GM10266 (cell line): ENCODE data around the gene RANBP17.

Experiments
- DNase-seq: peaks from one replicate; pipeline ENCODE4 v3.0.0; 2012; ENCODE audit errors: extremely low spot score
- TF ChIP-seq, protein P1 (sequence below): IDR thresholded peaks from 2 replicates; pipeline ENCODE4 v1.5.1; 2012; ENCODE audit warnings: mild to moderate bottlenecking, low read depth; ENCODE audit not compliant: control insufficient read depth, insufficient read depth; ENCODE audit errors: missing control alignments

The RANBP17 gene

DNA sequence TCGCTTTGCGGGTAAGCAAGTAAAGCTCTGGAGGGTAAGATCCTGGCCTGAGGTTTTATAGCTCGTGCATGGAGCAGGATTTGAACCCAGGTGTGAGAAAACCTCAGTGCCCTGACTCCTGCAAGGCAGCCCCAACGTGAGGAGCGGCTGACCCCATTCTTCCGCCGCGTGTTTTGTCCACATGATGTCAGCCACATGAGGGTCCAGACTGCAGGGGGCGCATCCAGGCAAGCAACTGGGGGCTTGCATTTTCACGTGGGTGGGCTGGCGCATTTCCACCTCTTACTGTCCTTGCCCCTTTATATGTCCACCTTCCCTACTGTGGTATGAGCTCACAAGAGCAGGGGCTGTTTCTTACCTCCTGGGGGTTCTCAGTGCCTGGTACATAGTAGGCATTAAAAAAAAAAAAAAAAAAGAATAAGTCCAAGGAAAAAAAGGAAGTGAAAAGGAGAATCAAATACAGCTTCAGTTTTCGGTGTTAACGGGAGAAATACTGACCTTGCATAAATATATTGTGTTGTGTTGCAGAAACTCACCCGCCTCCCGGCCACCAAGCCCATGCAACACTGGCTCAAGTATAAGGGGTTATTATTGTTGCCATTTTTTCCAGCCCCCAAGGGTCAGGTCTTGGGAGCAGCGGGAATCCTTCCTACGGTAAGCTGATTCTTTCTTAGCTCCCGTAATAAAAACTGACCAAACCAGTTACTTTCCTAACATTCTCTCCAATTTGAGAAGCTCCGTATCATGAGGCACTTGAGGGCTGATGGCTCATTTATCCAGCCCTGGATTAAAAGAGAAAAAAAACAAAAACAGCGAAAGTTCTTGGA lies 462.2 kb downstream of the RANBP17 start:
- TF ChIP-seq, protein P1, sequence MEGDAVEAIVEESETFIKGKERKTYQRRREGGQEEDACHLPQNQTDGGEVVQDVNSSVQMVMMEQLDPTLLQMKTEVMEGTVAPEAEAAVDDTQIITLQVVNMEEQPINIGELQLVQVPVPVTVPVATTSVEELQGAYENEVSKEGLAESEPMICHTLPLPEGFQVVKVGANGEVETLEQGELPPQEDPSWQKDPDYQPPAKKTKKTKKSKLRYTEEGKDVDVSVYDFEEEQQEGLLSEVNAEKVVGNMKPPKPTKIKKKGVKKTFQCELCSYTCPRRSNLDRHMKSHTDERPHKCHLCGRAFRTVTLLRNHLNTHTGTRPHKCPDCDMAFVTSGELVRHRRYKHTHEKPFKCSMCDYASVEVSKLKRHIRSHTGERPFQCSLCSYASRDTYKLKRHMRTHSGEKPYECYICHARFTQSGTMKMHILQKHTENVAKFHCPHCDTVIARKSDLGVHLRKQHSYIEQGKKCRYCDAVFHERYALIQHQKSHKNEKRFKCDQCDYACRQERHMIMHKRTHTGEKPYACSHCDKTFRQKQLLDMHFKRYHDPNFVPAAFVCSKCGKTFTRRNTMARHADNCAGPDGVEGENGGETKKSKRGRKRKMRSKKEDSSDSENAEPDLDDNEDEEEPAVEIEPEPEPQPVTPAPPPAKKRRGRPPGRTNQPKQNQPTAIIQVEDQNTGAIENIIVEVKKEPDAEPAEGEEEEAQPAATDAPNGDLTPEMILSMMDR = no peak

DNA sequence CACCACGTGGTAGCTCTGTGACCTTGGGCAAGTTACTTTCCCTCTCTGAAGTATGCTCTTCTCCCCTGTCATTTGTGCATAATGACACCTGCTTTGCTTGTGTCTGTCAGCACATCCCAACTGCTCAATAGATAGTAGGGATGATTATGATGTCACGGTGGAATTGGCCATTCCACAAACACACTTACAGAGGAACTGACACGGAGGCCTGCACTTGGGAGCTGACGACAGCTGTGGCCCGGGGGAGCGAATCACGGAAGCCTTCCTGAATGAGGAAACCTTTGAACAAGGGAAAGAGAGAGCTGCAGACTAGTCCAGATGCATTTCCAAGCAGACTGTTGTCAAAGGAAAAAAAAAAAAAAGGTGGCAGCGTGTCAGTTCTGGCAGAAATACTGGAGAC lies 468.2 kb downstream of the RANBP17 start:
- no peak for DNase-seq
- TF ChIP-seq, protein P1 = no peak

More for the DNA sequence above, 462.2 kb downstream of the RANBP17 start:
- peak; percentile 2 for DNase-seq

DNA sequence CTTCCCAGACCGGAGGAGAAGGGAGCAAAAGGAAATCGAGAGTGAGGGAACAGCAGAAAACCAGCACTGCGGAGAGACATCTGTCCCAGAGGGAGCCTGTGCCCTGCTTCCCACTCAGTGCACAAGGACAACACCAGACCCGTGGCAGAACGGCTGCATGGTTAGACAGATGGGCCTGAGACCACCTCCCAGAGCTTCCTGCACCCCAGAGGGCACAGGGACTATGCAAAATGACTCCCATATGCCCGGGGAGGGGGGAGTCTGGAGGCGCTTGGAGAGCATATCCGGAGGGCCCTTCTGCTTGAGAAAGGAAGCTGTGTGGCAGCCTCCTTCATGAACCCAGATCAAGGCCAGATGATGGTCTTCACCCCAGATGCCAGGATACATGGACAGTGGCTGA lies 473.8 kb downstream of the RANBP17 start:
- DNase-seq = no peak
- TF ChIP-seq, protein P1 = no peak

DNA sequence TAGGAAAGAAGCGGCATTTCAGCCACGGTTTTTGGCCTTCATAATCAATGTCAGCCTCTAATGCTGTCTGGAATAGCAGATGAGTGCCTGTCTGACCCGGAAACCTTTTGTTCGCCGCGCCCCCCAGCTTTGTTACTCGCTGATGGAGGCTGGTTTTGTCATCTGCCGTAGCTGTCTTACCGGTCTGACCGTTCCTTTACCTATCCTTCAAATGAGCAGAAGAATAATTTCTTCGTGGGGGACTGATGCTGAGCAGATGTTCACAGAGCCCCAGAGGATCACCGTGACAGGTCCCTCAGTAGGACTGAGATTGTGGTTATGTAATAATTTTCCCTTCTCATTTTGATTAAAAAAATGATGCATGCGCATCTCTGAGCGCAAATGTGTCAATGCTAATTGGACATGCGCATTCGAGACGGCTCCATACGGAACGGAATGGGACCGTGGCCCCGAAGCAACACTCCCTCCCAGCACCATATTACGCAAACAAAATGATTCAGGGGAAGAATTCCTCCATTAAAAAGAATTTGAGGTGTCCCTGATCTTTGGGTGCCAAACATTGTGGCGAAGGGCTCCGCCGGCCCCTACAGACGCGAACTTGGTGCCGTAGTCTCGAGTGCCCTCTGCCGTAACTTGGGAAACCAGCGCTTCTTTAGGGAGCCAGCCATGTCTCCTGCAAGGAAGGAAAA lies 474.8 kb downstream of the RANBP17 start:
- DNase-seq = no peak
- TF ChIP-seq, protein P1 = peak; percentile 33

DNA sequence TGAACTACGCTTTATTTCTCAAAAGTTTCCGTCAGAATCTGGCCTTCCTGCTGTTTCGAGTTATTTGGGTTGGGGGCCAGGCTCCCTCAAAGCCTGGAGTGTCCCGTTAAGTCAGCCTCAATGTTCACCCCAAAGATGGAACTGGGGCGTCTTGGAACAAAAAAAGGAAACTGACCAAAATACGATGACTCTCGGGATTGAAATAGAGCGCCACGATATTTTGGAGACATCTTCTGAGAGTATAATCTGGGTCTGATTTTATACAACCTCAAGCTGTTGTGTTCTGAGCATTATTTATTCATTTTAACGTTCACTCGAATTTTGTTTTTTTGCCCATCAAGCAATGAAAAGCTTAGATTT lies 475.4 kb downstream of the RANBP17 start:
- DNase-seq = no peak
- TF ChIP-seq, protein P1 = no peak

DNA sequence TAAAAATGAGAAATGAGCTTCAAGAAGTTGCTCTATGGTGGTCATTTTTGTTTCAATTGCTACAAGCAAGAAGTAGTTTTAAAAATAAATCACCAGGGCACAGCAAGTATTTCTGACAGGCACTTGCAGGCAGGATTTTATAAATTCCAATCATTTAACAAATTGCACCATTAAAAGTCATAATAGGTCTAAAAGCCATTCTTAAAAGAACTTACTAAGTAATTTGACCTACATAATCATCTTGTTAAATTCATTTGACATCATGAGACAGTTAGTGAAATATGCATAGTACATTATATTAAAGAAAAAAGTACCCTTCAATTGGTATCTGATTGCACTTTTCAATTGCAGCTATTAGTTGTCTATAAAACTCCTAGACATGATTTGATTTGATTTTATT lies 478.2 kb downstream of the RANBP17 start:
- TF ChIP-seq, protein P1 = no peak
- no peak for DNase-seq

DNA sequence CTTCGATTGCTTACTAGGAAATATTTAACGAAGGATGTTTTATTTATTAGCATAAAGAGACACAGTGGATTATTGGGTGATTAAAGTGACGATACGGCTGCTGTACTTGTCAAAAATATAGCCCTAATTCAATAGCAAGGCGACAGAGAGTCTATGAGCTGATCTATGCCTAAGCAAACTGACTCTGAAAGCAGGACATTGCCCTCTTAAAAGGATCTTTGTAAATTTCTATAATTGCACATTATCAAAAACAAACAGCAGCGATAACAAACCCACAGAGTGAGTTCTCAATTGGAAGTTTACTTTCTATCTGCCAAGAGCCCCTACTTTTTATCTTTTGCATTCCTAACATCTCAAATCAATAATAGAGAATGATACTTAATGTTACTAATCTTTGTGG lies 478.7 kb downstream of the RANBP17 start:
- TF ChIP-seq, protein P1 = no peak
- DNase-seq = no peak
